ENCODE results near the gene SLC25A12.

DNA sequence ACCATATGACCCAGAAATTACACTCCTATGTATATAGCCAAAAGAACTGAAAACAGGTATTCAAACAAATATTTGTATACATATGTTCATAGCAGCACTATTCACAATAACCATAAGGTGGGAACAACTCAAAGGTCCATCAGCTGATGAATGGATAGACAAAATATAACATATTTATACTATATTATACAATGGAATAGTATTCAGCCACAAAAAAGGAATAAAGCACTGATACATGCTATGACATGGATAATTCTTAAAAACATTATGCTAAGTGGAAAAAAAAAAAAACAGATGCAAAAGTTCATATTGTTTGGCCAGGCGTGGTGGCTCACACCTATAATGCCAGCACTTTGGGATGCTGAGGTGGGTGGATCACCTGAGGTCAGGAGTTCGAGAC is 52.0 kb downstream of the SLC25A12 start:
- no peak for TF ChIP-seq EZH2 (IDR thresholded peaks at IDR 0.05; ENCODE audit: borderline replicate concordance, low read length)
- TF ChIP-seq, protein P1, sequence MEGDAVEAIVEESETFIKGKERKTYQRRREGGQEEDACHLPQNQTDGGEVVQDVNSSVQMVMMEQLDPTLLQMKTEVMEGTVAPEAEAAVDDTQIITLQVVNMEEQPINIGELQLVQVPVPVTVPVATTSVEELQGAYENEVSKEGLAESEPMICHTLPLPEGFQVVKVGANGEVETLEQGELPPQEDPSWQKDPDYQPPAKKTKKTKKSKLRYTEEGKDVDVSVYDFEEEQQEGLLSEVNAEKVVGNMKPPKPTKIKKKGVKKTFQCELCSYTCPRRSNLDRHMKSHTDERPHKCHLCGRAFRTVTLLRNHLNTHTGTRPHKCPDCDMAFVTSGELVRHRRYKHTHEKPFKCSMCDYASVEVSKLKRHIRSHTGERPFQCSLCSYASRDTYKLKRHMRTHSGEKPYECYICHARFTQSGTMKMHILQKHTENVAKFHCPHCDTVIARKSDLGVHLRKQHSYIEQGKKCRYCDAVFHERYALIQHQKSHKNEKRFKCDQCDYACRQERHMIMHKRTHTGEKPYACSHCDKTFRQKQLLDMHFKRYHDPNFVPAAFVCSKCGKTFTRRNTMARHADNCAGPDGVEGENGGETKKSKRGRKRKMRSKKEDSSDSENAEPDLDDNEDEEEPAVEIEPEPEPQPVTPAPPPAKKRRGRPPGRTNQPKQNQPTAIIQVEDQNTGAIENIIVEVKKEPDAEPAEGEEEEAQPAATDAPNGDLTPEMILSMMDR (IDR thresholded peaks at IDR 0.05; ENCODE audit: low read length), result no peak

Data from OCI-LY1 (cell line).